Neural progenitor cell (in vitro differentiated cells): ENCODE results near the gene CYB5D1. TPM values are rescaled to one million over a fixed set of nuclear protein-coding genes. Genes with fewer than 3 reads are reported as not detected.

ENCODE experiments used
- DNase-seq: peaks from one replicate; pipeline ENCODE4 v3.0.0-alpha.2; 2016; ENCODE audit warnings: low spot score
- H2AFZ ChIP-seq: fragments of 200-600 bp; sonication (generic); replicated peaks from 2 replicates; pipeline ENCODE4 v1.6.1; 2016; ENCODE audit warnings: antibody characterized with exemption
- H3F3A ChIP-seq: fragments of 200-600 bp; sonication (generic); 2 replicates; pipeline ENCODE4 v1.6.1; 2016; ENCODE audit warnings: antibody characterized with exemption, low read depth
- H3K27ac ChIP-seq: fragments of 200-600 bp; sonication (generic); 2 replicates; pipeline ENCODE4 v1.5.1; 2016; ENCODE audit warnings: mild to moderate bottlenecking
- H3K27me3 ChIP-seq: fragments of 200-600 bp; sonication (generic); 2 replicates; pipeline ENCODE4 v1.6.1; 2016; ENCODE audit warnings: mild to moderate bottlenecking, moderate library complexity
- H3K36me3 ChIP-seq: fragments of 200-600 bp; sonication (generic); 2 replicates; pipeline ENCODE4 v1.5.1; 2016
- H3K4me1 ChIP-seq: fragments of 200-600 bp; sonication (generic); 2 replicates; pipeline ENCODE4 v1.6.1; 2016; ENCODE audit warnings: mixed run types
- H3K4me2 ChIP-seq: fragments of 200-600 bp; sonication (generic); 2 replicates; pipeline ENCODE4 v1.6.1; 2016
- H3K4me3 ChIP-seq: fragments of 200-600 bp; sonication (generic); 2 replicates; pipeline ENCODE4 v1.5.1; 2016
- H3K79me2 ChIP-seq: fragments of 200-600 bp; sonication (generic); 2 replicates; pipeline ENCODE4 v1.6.1; 2016; ENCODE audit warnings: low read depth
- H3K9ac ChIP-seq: fragments of 200-600 bp; sonication (generic); 2 replicates; pipeline ENCODE4 v1.6.1; 2016
- H3K9me3 ChIP-seq: fragments of 200-600 bp; sonication (generic); 2 replicates; pipeline ENCODE4 v1.5.1; 2016; ENCODE audit warnings: low read depth
- H4K20me1 ChIP-seq: fragments of 200-600 bp; sonication (generic); 2 replicates; pipeline ENCODE4 v1.6.1; 2016; ENCODE audit warnings: low read depth
- H3K27ac Mint-ChIP-seq: 3 replicates; pipeline ENCODE4 v1.8.0; 2021; ENCODE audit warnings: mixed read lengths
- H3K27me3 Mint-ChIP-seq: 2 replicates; pipeline ENCODE4 v1.8.0; 2022; ENCODE audit warnings: low read depth, mild to moderate bottlenecking, inconsistent platforms, moderate library complexity, mixed read lengths; ENCODE audit not compliant: insufficient read depth
- H3K36me3 Mint-ChIP-seq: 3 replicates; pipeline ENCODE4 v1.8.0; 2021; ENCODE audit warnings: mixed read lengths
- H3K4me1 Mint-ChIP-seq: 3 replicates; pipeline ENCODE4 v1.8.0; 2021; ENCODE audit warnings: mixed read lengths
- H3K4me3 Mint-ChIP-seq: 3 replicates; pipeline ENCODE4 v1.8.0; 2021; ENCODE audit warnings: mild to moderate bottlenecking, moderate library complexity, mixed read lengths
- H3K9me3 Mint-ChIP-seq: 3 replicates; pipeline ENCODE4 v1.8.0; 2020; ENCODE audit warnings: mixed read lengths
- EZH2 ChIP-seq: fragments of 200-600 bp; sonication (generic); IDR thresholded peaks from 2 replicates; pipeline ENCODE4 v1.6.1; 2017; ENCODE audit warnings: antibody characterized with exemption, mild to moderate bottlenecking, moderate library complexity
- EZH2phosphoT487 ChIP-seq: fragments of 200-600 bp; sonication (generic); IDR thresholded peaks from 2 replicates; pipeline ENCODE4 v1.6.1; 2017; ENCODE audit warnings: antibody characterized with exemption
- total RNA-seq: library from RNA; depleted of rRNA; stranded (reverse); fragments of >200 nt; gene quantifications from 2 replicates; pipeline ENCODE4 v1.2.3, GENCODE V29; 2015; ENCODE audit warnings: low replicate concordance
- TF ChIP-seq, protein P1 (sequence below): fragments of 200-600 bp; sonication (generic); IDR thresholded peaks from 2 replicates; pipeline ENCODE4 v1.5.1; 2017; ENCODE audit warnings: antibody characterized with exemption, mild to moderate bottlenecking

The CYB5D1 gene
- total RNA-seq, 1 donor from 2014 or later, result 12.9 TPM

- peaks cover 8% of the 10 kb centered on the region for H3K27me3 Mint-ChIP-seq
- Histone ChIP-seq H3F3A (peaks cover 48% of the 10 kb centered on the region), H2AFZ (no peak overlapping the region), H3K36me3 (peaks cover 9% of the 10 kb centered on the region), H4K20me1 (peaks cover 99% of the 10 kb centered on the region), H3K4me3 (no peak overlapping the region), H3K4me1 (peaks cover 17% of the 10 kb centered on the region), H3K27ac (no peak overlapping the region), H3K4me2 (no peak overlapping the region), H3K9me3 (no peaks in the 10 kb centered on the region), H3K9ac (no peak overlapping the region), H3K27me3 (peaks cover 16% of the 10 kb centered on the region), H3K79me2 (peaks cover 20% of the 10 kb centered on the region)
- no peak for TF ChIP-seq EZH2
- TF ChIP-seq, protein P1, sequence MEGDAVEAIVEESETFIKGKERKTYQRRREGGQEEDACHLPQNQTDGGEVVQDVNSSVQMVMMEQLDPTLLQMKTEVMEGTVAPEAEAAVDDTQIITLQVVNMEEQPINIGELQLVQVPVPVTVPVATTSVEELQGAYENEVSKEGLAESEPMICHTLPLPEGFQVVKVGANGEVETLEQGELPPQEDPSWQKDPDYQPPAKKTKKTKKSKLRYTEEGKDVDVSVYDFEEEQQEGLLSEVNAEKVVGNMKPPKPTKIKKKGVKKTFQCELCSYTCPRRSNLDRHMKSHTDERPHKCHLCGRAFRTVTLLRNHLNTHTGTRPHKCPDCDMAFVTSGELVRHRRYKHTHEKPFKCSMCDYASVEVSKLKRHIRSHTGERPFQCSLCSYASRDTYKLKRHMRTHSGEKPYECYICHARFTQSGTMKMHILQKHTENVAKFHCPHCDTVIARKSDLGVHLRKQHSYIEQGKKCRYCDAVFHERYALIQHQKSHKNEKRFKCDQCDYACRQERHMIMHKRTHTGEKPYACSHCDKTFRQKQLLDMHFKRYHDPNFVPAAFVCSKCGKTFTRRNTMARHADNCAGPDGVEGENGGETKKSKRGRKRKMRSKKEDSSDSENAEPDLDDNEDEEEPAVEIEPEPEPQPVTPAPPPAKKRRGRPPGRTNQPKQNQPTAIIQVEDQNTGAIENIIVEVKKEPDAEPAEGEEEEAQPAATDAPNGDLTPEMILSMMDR, result no peak
- no peak for TF ChIP-seq EZH2phosphoT487
- peaks cover 24% of the 10 kb centered on the region for H3K36me3 Mint-ChIP-seq
- peaks cover 19% of the 10 kb centered on the region for H3K4me1 Mint-ChIP-seq
- H3K9me3 Mint-ChIP-seq, result no peaks in the 10 kb centered on the region
- H3K27ac Mint-ChIP-seq, result no peak overlapping the region
- no peak for DNase-seq
- H3K4me3 Mint-ChIP-seq, result no peak overlapping the region
These were observed 9.1 kb upstream of the CYB5D1 start for GRCh38 chr17:7848739-7849129.

DNA sequence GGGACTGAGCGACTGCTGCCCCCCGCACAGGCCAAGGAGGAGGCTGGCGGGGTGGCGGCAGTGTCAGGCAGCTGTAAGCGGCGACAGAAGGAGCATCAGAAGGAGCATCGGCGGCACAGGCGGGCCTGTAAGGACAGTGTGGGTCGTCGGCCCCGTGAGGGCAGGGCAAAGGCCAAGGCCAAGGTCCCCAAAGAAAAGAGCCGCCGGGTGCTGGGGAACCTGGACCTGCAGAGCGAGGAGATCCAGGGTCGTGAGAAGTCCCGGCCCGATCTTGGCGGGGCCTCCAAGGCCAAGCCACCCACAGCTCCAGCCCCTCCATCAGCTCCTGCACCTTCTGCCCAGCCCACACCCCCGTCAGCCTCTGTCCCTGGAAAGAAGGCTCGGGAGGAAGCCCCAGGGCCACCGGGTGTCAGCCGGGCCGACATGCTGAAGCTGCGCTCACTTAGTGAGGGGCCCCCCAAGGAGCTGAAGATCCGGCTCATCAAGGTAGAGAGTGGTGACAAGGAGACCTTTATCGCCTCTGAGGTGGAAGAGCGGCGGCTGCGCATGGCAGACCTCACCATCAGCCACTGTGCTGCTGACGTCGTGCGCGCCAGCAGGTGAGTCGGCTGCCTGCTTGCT lies 8.6 kb upstream of the CYB5D1 start:
- peaks cover 20% of the 10 kb centered on the region for H3K4me1 Mint-ChIP-seq
- H3K4me1 ChIP-seq, result peaks cover 22% of the 10 kb centered on the region
- H3K27ac Mint-ChIP-seq, result no peak overlapping the region

GRCh38 chr17:7849751-7850504 lies 7.9 kb upstream of the CYB5D1 start:
- peaks cover 26% of the 10 kb centered on the region for H3K36me3 Mint-ChIP-seq
- Histone ChIP-seq H2AFZ (no peak overlapping the region), H3K4me1 (peaks cover 25% of the 10 kb centered on the region), H3K9me3 (no peaks in the 10 kb centered on the region), H3K4me3 (no peak overlapping the region), H3F3A (peaks cover 49% of the 10 kb centered on the region), H3K9ac (no peak overlapping the region), H3K4me2 (no peak overlapping the region), H3K27me3 (peaks cover 16% of the 10 kb centered on the region), H3K36me3 (peaks cover 9% of the 10 kb centered on the region), H3K27ac (no peak overlapping the region), H3K79me2 (peaks cover 10% of the 10 kb centered on the region), H4K20me1 (peaks cover 95% of the 10 kb centered on the region)
- no peak overlapping the region for H3K27ac Mint-ChIP-seq
- no peak overlapping the region for H3K4me3 Mint-ChIP-seq
- peaks cover 8% of the 10 kb centered on the region for H3K27me3 Mint-ChIP-seq
- TF ChIP-seq EZH2, result no peak
- TF ChIP-seq EZH2phosphoT487, result no peak
- TF ChIP-seq, protein P1, result no peak
- DNase-seq, result no peak
- no peaks in the 10 kb centered on the region for H3K9me3 Mint-ChIP-seq
- peaks cover 24% of the 10 kb centered on the region for H3K4me1 Mint-ChIP-seq

More for the DNA sequence above, 8.6 kb upstream of the CYB5D1 start:
- Histone ChIP-seq H3K9ac (no peak overlapping the region), H3K4me3 (no peak overlapping the region), H4K20me1 (peaks cover 99% of the 10 kb centered on the region), H3F3A (peaks cover 48% of the 10 kb centered on the region), H3K36me3 (peaks cover 9% of the 10 kb centered on the region), H3K27ac (no peak overlapping the region), H3K4me2 (no peak overlapping the region), H3K79me2 (peaks cover 15% of the 10 kb centered on the region), H3K9me3 (no peaks in the 10 kb centered on the region), H3K27me3 (peaks cover 16% of the 10 kb centered on the region), H2AFZ (no peak overlapping the region)
- no peak for DNase-seq
- H3K27me3 Mint-ChIP-seq, result peaks cover 8% of the 10 kb centered on the region
- H3K36me3 Mint-ChIP-seq, result peaks cover 26% of the 10 kb centered on the region
- TF ChIP-seq EZH2 (no peak), EZH2phosphoT487 (no peak)
- TF ChIP-seq, protein P1, result no peak
- no peak overlapping the region for H3K4me3 Mint-ChIP-seq
- H3K9me3 Mint-ChIP-seq, result no peaks in the 10 kb centered on the region
